A549 (cell line): ENCODE data around the gene SNRPD3. TPM values are rescaled to one million over a fixed set of nuclear protein-coding genes. Genes with fewer than 3 reads are reported as not detected.

Experiments used
- ATAC-seq, 2 experiments: fragments of 200-7000 bp in 1 of 2; fragments of >200 bp in 1 of 2; cut with Nextera tagmentation in 1 of 2; cut with Tn5 transposase in 1 of 2; 3 replicates each; pipeline versions ENCODE4 v1.8.0 to v1.9.1; 2018 to 2020; ENCODE audit warnings: mild to moderate bottlenecking in 1 of 2, moderate library complexity in 1 of 2
- CTCF ChIA-PET: fragments of 300-600 bp; sonication (Branson Sonifier 250); formaldehyde crosslinking; extraction: SDS; loops from one replicate; lab custom pipeline; 2021; ENCODE audit warnings: antibody characterized with exemption, inconsistent platforms; lab: Yijun Ruan, JAX
- POLR2A ChIA-PET: fragments of 350-600 bp; formaldehyde crosslinking; extraction: SDS; loops from one replicate; lab custom pipeline; 2021; ENCODE audit warnings: antibody characterized with exemption, inconsistent platforms; lab: Yijun Ruan, JAX
- DNase-seq, 2 experiments: peaks; one replicate each; pipeline versions ENCODE4 v3.0.0 to v3.0.0-alpha.2; 2011 to 2016; ENCODE audit warnings: low read depth in 1 of 2, low spot score in 1 of 2
- FAIRE-seq: peaks from 2 replicates; lab custom pipeline; 2011; peaks lifted over from hg19 to GRCh38; lab: Jason Lieb, UNC
- H3K27ac ChIP-seq, 2 experiments: fragments of >200 bp; sonication (Bioruptor Twin); formaldehyde crosslinking; 3 replicates each; pipeline ENCODE4 v1.5.1; 2016 to 2017
- H3K4me1 ChIP-seq: fragments of >200 bp; sonication (Bioruptor Twin); formaldehyde crosslinking; 3 replicates; pipeline ENCODE4 v1.6.1; 2016
- H3K4me2 ChIP-seq: fragments of >200 bp; sonication (Bioruptor Twin); formaldehyde crosslinking; 3 replicates; pipeline ENCODE4 v1.6.1; 2016
- H3K4me3 ChIP-seq: fragments of >200 bp; sonication (Bioruptor Twin); formaldehyde crosslinking; 3 replicates; pipeline ENCODE4 v1.5.1; 2016
- H3K9me3 ChIP-seq: fragments of >200 bp; sonication (Bioruptor Twin); formaldehyde crosslinking; 3 replicates; pipeline ENCODE4 v1.6.1; 2016
- BCL3 ChIP-seq: fragments of >200 bp; sonication (Bioruptor Twin); formaldehyde crosslinking; IDR thresholded peaks from 3 replicates; pipeline ENCODE4 v1.6.1; 2016
- CBX8 ChIP-seq: fragments of 200-600 bp; sonication (generic); IDR thresholded peaks from 2 replicates; pipeline ENCODE4 v1.6.1; 2016
- CTCF ChIP-seq: fragments of >200 bp; sonication (Bioruptor Twin); formaldehyde crosslinking; IDR thresholded peaks from 3 replicates; pipeline ENCODE4 v1.5.1; 2016
- ESRRA ChIP-seq: fragments of 150-350 bp; IDR thresholded peaks from 2 replicates; pipeline ENCODE4 v1.6.1; 2014; ENCODE audit warnings: mild to moderate bottlenecking, low read length, borderline replicate concordance
- FOSL2 ChIP-seq, 2 experiments: fragments of 450-650 bp in 1 of 2; fragments of >200 bp in 1 of 2; sonication (Bioruptor Twin) in 1 of 2; formaldehyde crosslinking; IDR thresholded peaks; 2 replicates each; pipeline versions ENCODE4 v1.5.0 to v1.6.1; 2016 to 2020; ENCODE audit warnings: mild to moderate bottlenecking in 1 of 2, moderate library complexity in 1 of 2
- FOXS1 ChIP-seq: fragments of 250-450 bp; sonication (Bioruptor Pico); IDR thresholded peaks from 2 replicates; pipeline ENCODE4 v1.5.0; 2020; ENCODE audit warnings: mild to moderate bottlenecking, moderate library complexity
- HOXA7 ChIP-seq: fragments of 250-450 bp; sonication (Bioruptor Pico); IDR thresholded peaks from 2 replicates; pipeline ENCODE4 v1.5.0; 2020; ENCODE audit warnings: mild to moderate bottlenecking, moderate library complexity
- HOXB5 ChIP-seq: fragments of 250-450 bp; sonication (Bioruptor Pico); IDR thresholded peaks from 2 replicates; pipeline ENCODE4 v1.5.0; 2020; ENCODE audit warnings: mild to moderate bottlenecking, moderate library complexity
- JUNB ChIP-seq: fragments of >200 bp; sonication (Bioruptor Twin); formaldehyde crosslinking; IDR thresholded peaks from 2 replicates; pipeline ENCODE4 v1.6.1; 2016
- KDM1A ChIP-seq: fragments of 200-600 bp; sonication (generic); IDR thresholded peaks from 2 replicates; pipeline ENCODE4 v1.6.1; 2016; ENCODE audit warnings: low read depth, mild to moderate bottlenecking
- PBX3 ChIP-seq: IDR thresholded peaks from 2 replicates; pipeline ENCODE4 v1.6.1; 2012
- POLR2A ChIP-seq: IDR thresholded peaks from 2 replicates; pipeline ENCODE4 v1.6.1; 2012; ENCODE audit warnings: mild to moderate bottlenecking, low read length
- RAD21 ChIP-seq, 2 experiments: fragments of >200 bp in 1 of 2; sonication (Bioruptor Twin) in 1 of 2; formaldehyde crosslinking in 1 of 2; IDR thresholded peaks in 1 of 2; conservative IDR thresholded peaks in 1 of 2; 2 replicates in 1 of 2; 3 replicates in 1 of 2; pipeline ENCODE4 v1.6.1; 2012 to 2018; ENCODE audit warnings: inconsistent platforms in 1 of 2
- RARB ChIP-seq: fragments of 250-450 bp; sonication (Bioruptor Pico); IDR thresholded peaks from 2 replicates; pipeline ENCODE4 v1.8.0; 2021; ENCODE audit warnings: mild to moderate bottlenecking, moderate library complexity
- RCOR1 ChIP-seq: fragments of 150-350 bp; IDR thresholded peaks from 2 replicates; pipeline ENCODE4 v1.6.1; 2014; ENCODE audit warnings: antibody characterized with exemption, low read length, low read depth
- RFX5 ChIP-seq: fragments of 450-650 bp; IDR thresholded peaks from 2 replicates; pipeline ENCODE4 v1.7.1; 2014; ENCODE audit warnings: antibody characterized with exemption, mild to moderate bottlenecking, moderate library complexity
- RNF2 ChIP-seq: fragments of 200-600 bp; sonication (generic); IDR thresholded peaks from 2 replicates; pipeline ENCODE4 v1.6.1; 2016; ENCODE audit warnings: low read depth, mild to moderate bottlenecking, antibody characterized with exemption, moderate library complexity, borderline replicate concordance
- SMC3 ChIP-seq: fragments of >200 bp; sonication (Bioruptor Twin); formaldehyde crosslinking; IDR thresholded peaks from 3 replicates; pipeline ENCODE4 v1.6.1; 2018; ENCODE audit warnings: inconsistent platforms
- SREBF2 ChIP-seq: fragments of 450-650 bp; IDR thresholded peaks from 2 replicates; pipeline ENCODE4 v1.6.1; 2014; ENCODE audit warnings: mild to moderate bottlenecking, moderate library complexity
- ZC3H11A ChIP-seq: fragments of 450-650 bp; IDR thresholded peaks from 2 replicates; pipeline ENCODE4 v1.6.1; 2014; ENCODE audit warnings: antibody characterized with exemption, mild to moderate bottlenecking
- ZSCAN20 ChIP-seq: fragments of 250-450 bp; sonication (Bioruptor Pico); IDR thresholded peaks from 2 replicates; pipeline ENCODE4 v1.8.0; 2022; ENCODE audit warnings: mild to moderate bottlenecking, moderate library complexity
- WGBS: methylation state at CpG from one replicate; pipeline ENCODE4 v1.1.6; 2017; ENCODE audit errors: missing lambda C conversion rate; 5-methylcytosine and 5-hydroxymethylcytosine counted together
- polyA plus RNA-seq, 4 experiments: library from polyadenylated mRNA; depleted of rRNA in 3 of 4; stranded (reverse); fragments of >200 nt; fragmentation: RNase III in 1 of 4; extraction: RNeasy Plus Mini Kit Qiagen cat#74134 plus additional on column Dnase treatment in 1 of 4; gene quantifications; 2 replicates in 3 of 4; 3 replicates in 1 of 4; pipeline ENCODE4 v1.2.3, GENCODE V29; 2011 to 2017
- TF ChIP-seq, protein P1 (sequence below): fragments of >200 bp; sonication (Bioruptor Twin); formaldehyde crosslinking; IDR thresholded peaks from 2 replicates; pipeline ENCODE4 v1.6.1; 2016
- TF ChIP-seq, protein P2 (sequence below): fragments of 450-650 bp; IDR thresholded peaks from 2 replicates; pipeline ENCODE4 v1.6.1; 2014; ENCODE audit warnings: antibody characterized with exemption
- TF ChIP-seq, protein P3 (sequence below): fragments of 250-450 bp; sonication (Bioruptor Pico); IDR thresholded peaks from 2 replicates; pipeline ENCODE4 v1.5.0; 2021; ENCODE audit warnings: mild to moderate bottlenecking, moderate library complexity, borderline replicate concordance

Gene SNRPD3
- polyA plus RNA-seq, 2 of the 4 experiments (the other 2 are of a cell fraction): 157 to 344 TPM

DNA sequence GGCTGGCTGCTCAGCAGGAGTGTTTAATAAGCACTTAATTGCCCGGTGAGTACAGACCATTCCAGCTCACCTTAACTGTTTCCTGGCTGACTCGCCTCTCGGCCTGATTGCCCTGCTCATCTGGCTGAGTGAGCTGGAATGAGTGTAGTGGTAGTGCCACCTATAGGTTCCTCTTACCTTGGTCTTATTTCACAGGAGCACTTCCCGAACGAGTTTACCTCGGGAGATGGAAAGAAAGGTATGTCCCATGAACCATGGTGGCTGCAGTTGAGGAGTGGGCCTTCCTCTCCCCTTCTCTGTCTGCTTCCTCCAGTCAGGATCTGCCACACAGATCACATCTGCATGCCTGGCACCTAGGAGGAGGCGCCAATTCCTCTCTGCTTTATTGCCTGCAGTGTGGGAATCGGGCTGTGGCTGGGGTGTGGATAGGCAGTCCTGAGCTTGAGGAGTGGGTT is 34.0 kb upstream of the SNRPD3 start:
- ChIA-PET CTCF (interaction anchor here (0.6 to 3.2 kb wide), 41 partner anchors 9 to 364 kb away, joined by 3 to 18 read pairs (median 4); no protein-coding TSS in a partner anchor), POLR2A (no interaction called here)
- Histone ChIP-seq H3K27ac (peak overlapping the region in 1 of 2 experiments; percentile 61; a peak in 2 of 6 replicates), H3K4me3 (no peak overlapping the region), H3K4me2 (peak overlapping the region; percentile 48), H3K4me1 (peaks cover 12% of the 10 kb centered on the region), H3K9me3 (no peaks in the 10 kb centered on the region)
- FAIRE-seq (no peak), DNase-seq (peak; percentile 71 to 74), ATAC-seq (peak; percentile 92 to 93; a peak in 5 of 6 replicates)
- WGBS: 24% methylated on average over 8 of the region's 8 CpGs
- peak; percentile 57; the same call in 2 of the 3 replicates for TF ChIP-seq SMC3
- no peak for TF ChIP-seq HOXB5
- TF ChIP-seq RARB (CRISPR knock-in tag): no peak
- TF ChIP-seq RFX5: 0 out of 2 replicates have a peak, but pooled peaks have one; percentile 22
- no peak for TF ChIP-seq HOXA7 (CRISPR knock-in tag)
- TF ChIP-seq RNF2: no peak
- TF ChIP-seq CTCF: peak; percentile 60
- TF ChIP-seq RAD21 (conservative IDR thresholded peaks at IDR 0.05 in 1 of 2, IDR thresholded peaks at IDR 0.05 in 1 of 2): peak; percentile 78 to 84

DNA sequence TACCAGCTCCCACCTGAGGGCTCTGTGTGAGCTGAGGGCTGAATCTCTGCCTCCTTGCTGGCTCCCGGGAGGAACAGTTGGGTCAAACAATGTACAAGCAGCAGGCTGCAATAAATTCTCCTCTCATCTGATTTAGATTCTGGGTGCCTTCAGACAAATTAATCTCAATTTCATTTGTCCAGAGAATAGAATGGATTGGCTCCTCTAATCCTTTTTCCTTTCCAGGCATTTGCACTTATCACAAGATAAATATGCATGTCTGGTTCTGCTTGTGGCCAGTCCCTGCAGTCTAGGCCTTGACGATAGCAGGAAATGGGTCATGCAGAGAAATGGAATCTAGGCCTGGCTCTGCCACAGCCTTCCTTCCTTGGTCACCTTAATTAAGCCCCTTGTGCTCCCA is 31.9 kb upstream of the SNRPD3 start:
- no peak overlapping the region for H3K27ac ChIP-seq
- ATAC-seq (no peak), DNase-seq (no peak), FAIRE-seq (no peak)
- CTCF ChIA-PET: interaction anchor here (0.9 to 3.2 kb wide), 8 partner anchors 48 to 198 kb away, joined by 3 to 13 read pairs (median 3); no protein-coding TSS in a partner anchor
- peaks cover 12% of the 10 kb centered on the region for H3K4me1 ChIP-seq
- no peak overlapping the region for H3K4me3 ChIP-seq
- no peak overlapping the region for H3K4me2 ChIP-seq
- POLR2A ChIA-PET: no interaction called here
- no peaks in the 10 kb centered on the region for H3K9me3 ChIP-seq
- WGBS: 85% methylated on average over 2 of the region's 2 CpGs
- no peak for TF ChIP-seq ZC3H11A
- TF ChIP-seq CBX8: no peak
- TF ChIP-seq JUNB: no peak
- no peak for TF ChIP-seq RNF2
- no peak for TF ChIP-seq ESRRA
- TF ChIP-seq SREBF2: no peak
- no peak for TF ChIP-seq SMC3
- no peak for TF ChIP-seq PBX3
- TF ChIP-seq, protein P1, sequence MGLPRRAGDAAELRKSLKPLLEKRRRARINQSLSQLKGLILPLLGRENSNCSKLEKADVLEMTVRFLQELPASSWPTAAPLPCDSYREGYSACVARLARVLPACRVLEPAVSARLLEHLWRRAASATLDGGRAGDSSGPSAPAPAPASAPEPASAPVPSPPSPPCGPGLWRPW: no peak
- TF ChIP-seq ZSCAN20 (CRISPR knock-in tag): no peak
- no peak for TF ChIP-seq RFX5
- TF ChIP-seq HOXA7 (CRISPR knock-in tag): no peak
- no peak for TF ChIP-seq POLR2A
- TF ChIP-seq, all 56 proteins: peak for 0

GRCh38 chr22:24525416-24526037 is 30.3 kb upstream of the SNRPD3 start:
- CTCF ChIA-PET: interaction anchor here (0.6 to 2.2 kb wide), 17 partner anchors 9 to 774 kb away, joined by 3 to 6 read pairs (median 4); no protein-coding TSS in a partner anchor
- H3K9me3 ChIP-seq: no peaks in the 10 kb centered on the region
- peaks cover 12% of the 10 kb centered on the region for H3K4me1 ChIP-seq
- peak overlapping the region; percentile 27; the same call in 2 of the 3 replicates for H3K4me2 ChIP-seq
- no peak overlapping the region for H3K4me3 ChIP-seq
- no peak overlapping the region for H3K27ac ChIP-seq
- POLR2A ChIA-PET: no interaction called here
- FAIRE-seq (no peak), DNase-seq (peak; percentile 67 to 73), ATAC-seq (peak; percentile 84 to 85)
- 0% methylated on average over 7 of the region's 12 CpGs for WGBS
- TF ChIP-seq RCOR1: no peak
- TF ChIP-seq ESRRA: no peak
- TF ChIP-seq CBX8: no peak
- no peak for TF ChIP-seq JUNB
- TF ChIP-seq BCL3: no peak
- TF ChIP-seq FOXS1: no peak
- TF ChIP-seq KDM1A: no peak
- TF ChIP-seq FOSL2 (IDR thresholded peaks at IDR 0.05): no peak
- peak; percentile 66 for TF ChIP-seq FOSL2 (CRISPR knock-in tag; IDR thresholded peaks at IDR 0.05)
- no peak for TF ChIP-seq ZSCAN20 (CRISPR knock-in tag)
- TF ChIP-seq, protein P2, sequence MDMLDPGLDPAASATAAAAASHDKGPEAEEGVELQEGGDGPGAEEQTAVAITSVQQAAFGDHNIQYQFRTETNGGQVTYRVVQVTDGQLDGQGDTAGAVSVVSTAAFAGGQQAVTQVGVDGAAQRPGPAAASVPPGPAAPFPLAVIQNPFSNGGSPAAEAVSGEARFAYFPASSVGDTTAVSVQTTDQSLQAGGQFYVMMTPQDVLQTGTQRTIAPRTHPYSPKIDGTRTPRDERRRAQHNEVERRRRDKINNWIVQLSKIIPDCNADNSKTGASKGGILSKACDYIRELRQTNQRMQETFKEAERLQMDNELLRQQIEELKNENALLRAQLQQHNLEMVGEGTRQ: no peak
- TF ChIP-seq, protein P3, sequence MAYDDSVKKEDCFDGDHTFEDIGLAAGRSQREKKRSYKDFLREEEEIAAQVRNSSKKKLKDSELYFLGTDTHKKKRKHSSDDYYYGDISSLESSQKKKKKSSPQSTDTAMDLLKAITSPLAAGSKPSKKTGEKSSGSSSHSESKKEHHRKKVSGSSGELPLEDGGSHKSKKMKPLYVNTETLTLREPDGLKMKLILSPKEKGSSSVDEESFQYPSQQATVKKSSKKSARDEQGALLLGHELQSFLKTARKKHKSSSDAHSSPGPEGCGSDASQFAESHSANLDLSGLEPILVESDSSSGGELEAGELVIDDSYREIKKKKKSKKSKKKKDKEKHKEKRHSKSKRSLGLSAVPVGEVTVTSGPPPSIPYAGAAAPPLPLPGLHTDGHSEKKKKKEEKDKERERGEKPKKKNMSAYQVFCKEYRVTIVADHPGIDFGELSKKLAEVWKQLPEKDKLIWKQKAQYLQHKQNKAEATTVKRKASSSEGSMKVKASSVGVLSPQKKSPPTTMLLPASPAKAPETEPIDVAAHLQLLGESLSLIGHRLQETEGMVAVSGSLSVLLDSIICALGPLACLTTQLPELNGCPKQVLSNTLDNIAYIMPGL (CRISPR knock-in tag): no peak
- no peak for TF ChIP-seq ZC3H11A
